GM23338 (cell line): ENCODE results near the gene GALNT7. TPM values are rescaled to one million over a fixed set of nuclear protein-coding genes. Genes with fewer than 3 reads are reported as not detected.

Source experiments
- ATAC-seq: fragments of 200-7000 bp; cut with Tn5 transposase; 3 replicates; pipeline ENCODE4 v1.9.1; 2020
- DNase-seq: peaks from one replicate; pipeline ENCODE4 v3.0.0-alpha.2; 2015; ENCODE audit warnings: low spot score
- H2AFZ ChIP-seq: fragments of 200-600 bp; sonication (generic); 2 replicates; pipeline ENCODE4 v1.8.0; 2016; ENCODE audit warnings: antibody characterized with exemption, mild to moderate bottlenecking, moderate library complexity
- H3F3A ChIP-seq: fragments of 200-600 bp; sonication (generic); replicated peaks from 2 replicates; pipeline ENCODE4 v1.8.0; 2017; ENCODE audit warnings: antibody characterized with exemption, mixed run types, low read depth
- H3K27ac ChIP-seq: fragments of 200-600 bp; sonication (generic); 2 replicates; pipeline ENCODE4 v1.6.1; 2016; ENCODE audit warnings: low read depth
- H3K27me3 ChIP-seq: fragments of 200-600 bp; sonication (generic); 2 replicates; pipeline ENCODE4 v1.8.0; 2016; ENCODE audit warnings: mild to moderate bottlenecking, mixed run types, moderate library complexity; ENCODE audit not compliant: insufficient read depth
- H3K36me3 ChIP-seq: fragments of 200-600 bp; sonication (generic); 2 replicates; pipeline ENCODE4 v1.8.0; 2016; ENCODE audit warnings: mild to moderate bottlenecking; ENCODE audit not compliant: insufficient read depth
- H3K4me1 ChIP-seq: fragments of 200-600 bp; sonication (generic); 2 replicates; pipeline ENCODE4 v1.8.0; 2016; ENCODE audit warnings: mild to moderate bottlenecking, moderate library complexity; ENCODE audit not compliant: insufficient read depth
- H3K4me2 ChIP-seq: fragments of 200-600 bp; sonication (generic); 2 replicates; pipeline ENCODE4 v1.7.1; 2017; ENCODE audit warnings: mixed run types
- H3K4me3 ChIP-seq: fragments of 200-600 bp; sonication (generic); 2 replicates; pipeline ENCODE4 v1.6.1; 2016; ENCODE audit warnings: mixed run types
- H3K79me2 ChIP-seq: fragments of 200-600 bp; sonication (generic); replicated peaks from 2 replicates; pipeline ENCODE4 v1.8.0; 2017; ENCODE audit warnings: mild to moderate bottlenecking; ENCODE audit not compliant: insufficient read depth
- H3K9me2 ChIP-seq: fragments of 200-600 bp; sonication (generic); 2 replicates; pipeline ENCODE4 v1.8.0; 2017; ENCODE audit not compliant: insufficient read depth
- H4K20me1 ChIP-seq: fragments of 200-600 bp; sonication (generic); replicated peaks from 2 replicates; pipeline ENCODE4 v1.8.0; 2017; ENCODE audit warnings: mild to moderate bottlenecking; ENCODE audit not compliant: insufficient read depth
- H3K27ac Mint-ChIP-seq: 2 replicates; pipeline ENCODE4 v1.8.0; 2020; ENCODE audit warnings: inconsistent platforms, mild to moderate bottlenecking, moderate library complexity, mixed read lengths
- H3K27me3 Mint-ChIP-seq: 3 replicates; pipeline ENCODE4 v1.8.0; 2022; ENCODE audit warnings: low read depth, mild to moderate bottlenecking, moderate library complexity, mixed read lengths, inconsistent platforms; ENCODE audit not compliant: insufficient read depth, poor library complexity
- H3K36me3 Mint-ChIP-seq: 3 replicates; pipeline ENCODE4 v1.8.0; 2021; ENCODE audit warnings: low read depth, mild to moderate bottlenecking, inconsistent platforms, moderate library complexity, mixed read lengths
- H3K4me1 Mint-ChIP-seq: 3 replicates; pipeline ENCODE4 v1.8.0; 2020; ENCODE audit warnings: mild to moderate bottlenecking, inconsistent platforms, mixed read lengths
- H3K4me3 Mint-ChIP-seq: 3 replicates; pipeline ENCODE4 v1.8.0; 2021; ENCODE audit warnings: moderate library complexity, mild to moderate bottlenecking, inconsistent platforms, mixed read lengths
- H3K9me3 Mint-ChIP-seq: 3 replicates; pipeline ENCODE4 v1.8.0; 2020; ENCODE audit warnings: moderate library complexity, mild to moderate bottlenecking, inconsistent platforms, mixed read lengths
- CREB1 ChIP-seq: fragments of 250-450 bp; sonication (Bioruptor Pico); IDR thresholded peaks from 2 replicates; pipeline ENCODE4 v1.5.0; 2020; ENCODE audit warnings: low read depth, mild to moderate bottlenecking, moderate library complexity
- CTCF ChIP-seq, 2 experiments: fragments of 200-600 bp in 1 of 2; sonication (generic) in 1 of 2; conservative IDR thresholded peaks; 2 replicates each; pipeline versions ENCODE4 v1.5.1 to v1.6.1; 2016 to 2017; ENCODE audit warnings: antibody characterized with exemption in 2 of 2, low read depth in 2 of 2, mild to moderate bottlenecking in 2 of 2, moderate library complexity in 1 of 2
- EZH2 ChIP-seq: fragments of 200-600 bp; sonication (generic); IDR thresholded peaks from one replicate; pipeline ENCODE4 v1.8.0; 2017; ENCODE audit warnings: antibody characterized with exemption, mild to moderate bottlenecking, low read depth; ENCODE audit not compliant: unreplicated experiment
- EZH2phosphoT487 ChIP-seq: fragments of 200-600 bp; sonication (generic); IDR thresholded peaks from one replicate; pipeline ENCODE4 v1.8.1; 2018; ENCODE audit warnings: antibody characterized with exemption; ENCODE audit not compliant: unreplicated experiment
- JUNB ChIP-seq: IDR thresholded peaks from one replicate; pipeline ENCODE4 v1.6.1; 2016; ENCODE audit warnings: antibody characterized with exemption; ENCODE audit not compliant: unreplicated experiment
- NANOG ChIP-seq: IDR thresholded peaks from 2 replicates; pipeline ENCODE4 v1.6.1; 2016; ENCODE audit warnings: antibody characterized with exemption, borderline replicate concordance
- POLR2AphosphoS5 ChIP-seq: IDR thresholded peaks from 2 replicates; pipeline ENCODE4 v1.6.1; 2016; ENCODE audit warnings: antibody characterized with exemption, low read depth
- STAT1 ChIP-seq: IDR thresholded peaks from one replicate; pipeline ENCODE4 v1.6.1; 2016; ENCODE audit warnings: antibody characterized with exemption; ENCODE audit not compliant: unreplicated experiment
- ZNF114 ChIP-seq: fragments of 250-450 bp; sonication (Bioruptor Pico); IDR thresholded peaks from 2 replicates; pipeline ENCODE4 v1.5.0; 2020; ENCODE audit warnings: mild to moderate bottlenecking, moderate library complexity
- ZNF462 ChIP-seq: fragments of 250-450 bp; sonication (Bioruptor Pico); IDR thresholded peaks from 2 replicates; pipeline ENCODE4 v1.5.0; 2020; ENCODE audit warnings: mild to moderate bottlenecking, moderate library complexity
- polyA plus RNA-seq: library from polyadenylated mRNA; unstranded; fragments of >200 nt; fragmentation: Nextera tagmentation; extraction: Ambion mirVana; gene quantifications from 2 replicates; pipeline ENCODE4 v1.2.1, GENCODE V29; 2016
- total RNA-seq: library from RNA; depleted of rRNA; stranded (reverse); fragments of >200 nt; shearing (Covaris generic); gene quantifications from 2 replicates; pipeline ENCODE4 v1.2.3, GENCODE V29; 2014
- TF ChIP-seq, protein P1 (sequence below): IDR thresholded peaks from 2 replicates; pipeline ENCODE4 v1.6.1; 2016; ENCODE audit warnings: antibody characterized with exemption

Gene GALNT7
- total and polyA plus RNA-seq, 2 experiments from 2014 or later, result 31.8 to 72.2 TPM

GRCh38 chr4:173274744-173275143, 106.1 kb downstream of the GALNT7 start (continued):
- no peak for TF ChIP-seq ZNF462 (CRISPR knock-in tag)
- no peak for TF ChIP-seq JUNB
- no peak for TF ChIP-seq EZH2
- no peak for TF ChIP-seq CREB1 (CRISPR knock-in tag)
- no peak for TF ChIP-seq POLR2AphosphoS5
- no peak for TF ChIP-seq ZNF114
- TF ChIP-seq NANOG, result no peak

- Mint-ChIP-seq H3K36me3 (peaks cover 42% of the 10 kb centered on the region), H3K27ac (no peak overlapping the region), H3K4me3 (no peak overlapping the region), H3K9me3 (0 out of 3 replicates have a peak, but pooled peaks cover 6% of the 10 kb centered on the region), H3K27me3 (peaks cover 3% of the 10 kb centered on the region), H3K4me1 (peaks cover 10% of the 10 kb centered on the region; the same call in 2 of the 3 replicates)
- Histone ChIP-seq H2AFZ (no peak overlapping the region), H3F3A (no peaks in the 10 kb centered on the region), H3K36me3 (no peaks in the 10 kb centered on the region), H4K20me1 (peaks cover 8% of the 10 kb centered on the region; the same call in 1 of the 2 replicates), H3K27ac (no peak overlapping the region), H3K27me3 (no peaks in the 10 kb centered on the region), H3K9me2 (no peaks in the 10 kb centered on the region), H3K4me2 (no peak overlapping the region), H3K4me3 (no peak overlapping the region), H3K79me2 (peaks cover 91% of the 10 kb centered on the region), H3K4me1 (0 out of 2 replicates have a peak, but pooled peaks cover 7% of the 10 kb centered on the region)
- DNase-seq (no peak), ATAC-seq (no peak)
- TF ChIP-seq POLR2AphosphoS5 (no peak), CREB1 (CRISPR knock-in tag) (no peak), EZH2 (no peak), ZNF114 (no peak), STAT1 (no peak), CTCF (conservative IDR thresholded peaks at IDR 0.05; ENCODE audit: low read depth in 2 of 2) (no peak), NANOG (no peak), EZH2phosphoT487 (no peak)
- TF ChIP-seq, protein P1, sequence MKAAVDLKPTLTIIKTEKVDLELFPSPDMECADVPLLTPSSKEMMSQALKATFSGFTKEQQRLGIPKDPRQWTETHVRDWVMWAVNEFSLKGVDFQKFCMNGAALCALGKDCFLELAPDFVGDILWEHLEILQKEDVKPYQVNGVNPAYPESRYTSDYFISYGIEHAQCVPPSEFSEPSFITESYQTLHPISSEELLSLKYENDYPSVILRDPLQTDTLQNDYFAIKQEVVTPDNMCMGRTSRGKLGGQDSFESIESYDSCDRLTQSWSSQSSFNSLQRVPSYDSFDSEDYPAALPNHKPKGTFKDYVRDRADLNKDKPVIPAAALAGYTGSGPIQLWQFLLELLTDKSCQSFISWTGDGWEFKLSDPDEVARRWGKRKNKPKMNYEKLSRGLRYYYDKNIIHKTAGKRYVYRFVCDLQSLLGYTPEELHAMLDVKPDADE, result no peak
Measured at GRCh38 chr4:173275150-173275549, 106.5 kb downstream of the GALNT7 start.
